HepG2 (cell line): ENCODE measurements around the gene HDHD3. TPM values are rescaled to one million over a fixed set of nuclear protein-coding genes. Genes with fewer than 3 reads are reported as not detected.

Experiments
- ADNP ChIP-seq: sonication (generic); formaldehyde crosslinking; IDR thresholded peaks from 2 replicates; pipeline ENCODE4 v1.4.0; 2020; ENCODE audit warnings: missing genetic modification reagents
- ARNT2 ChIP-seq: sonication (generic); formaldehyde crosslinking; IDR thresholded peaks from 2 replicates; pipeline ENCODE4 v1.8.0; 2022; ENCODE audit warnings: mild to moderate bottlenecking, low read depth, missing genetic modification reagents, moderate library complexity
- ATF7 ChIP-seq, 2 experiments: fragments of 450-650 bp in 1 of 2; sonication (generic) in 1 of 2; formaldehyde crosslinking in 1 of 2; IDR thresholded peaks; 2 replicates each; pipeline versions ENCODE4 v1.4.0 to v1.6.1; 2016 to 2020; ENCODE audit warnings: antibody characterized with exemption in 1 of 2, mild to moderate bottlenecking in 1 of 2, missing genetic modification reagents in 1 of 2
- FOXK2 ChIP-seq: fragments of 450-650 bp; IDR thresholded peaks from 2 replicates; pipeline ENCODE4 v1.6.1; 2016
- HMG20A ChIP-seq: IDR thresholded peaks from 2 replicates; pipeline ENCODE4 v1.6.1; 2016; ENCODE audit warnings: borderline replicate concordance
- KDM1A ChIP-seq: IDR thresholded peaks from 2 replicates; pipeline ENCODE4 v1.6.1; 2016; ENCODE audit warnings: missing compliant biosample characterization
- RFX5 ChIP-seq: IDR thresholded peaks from 2 replicates; pipeline ENCODE4 v1.6.1; 2011; ENCODE audit warnings: low read depth, low read length, improper control_type of control experiment
- SAFB2 ChIP-seq: sonication (generic); formaldehyde crosslinking; IDR thresholded peaks from 2 replicates; pipeline ENCODE4 v1.5.1; 2020; ENCODE audit warnings: missing genetic modification reagents, low read depth, mild to moderate bottlenecking, borderline replicate concordance
- SMYD3 ChIP-seq: sonication (generic); formaldehyde crosslinking; IDR thresholded peaks from 2 replicates; pipeline ENCODE4 v1.8.1; 2023; ENCODE audit warnings: mild to moderate bottlenecking, missing genetic modification reagents
- TEAD2 ChIP-seq: sonication (generic); formaldehyde crosslinking; IDR thresholded peaks from 2 replicates; pipeline ENCODE4 v1.9.0; 2021; ENCODE audit warnings: missing genetic modification reagents
- ZBTB1 ChIP-seq: sonication (generic); formaldehyde crosslinking; IDR thresholded peaks from 2 replicates; pipeline ENCODE4 v1.4.0; 2020; ENCODE audit warnings: missing genetic modification reagents, borderline replicate concordance
- ZFP36L2 ChIP-seq: sonication (generic); formaldehyde crosslinking; IDR thresholded peaks from 2 replicates; pipeline ENCODE4 v1.4.0; 2020; ENCODE audit warnings: missing genetic modification reagents
- ZFP90 ChIP-seq: sonication (generic); formaldehyde crosslinking; IDR thresholded peaks from 2 replicates; pipeline ENCODE4 v1.8.0; 2022; ENCODE audit warnings: missing genetic modification reagents, mild to moderate bottlenecking, inconsistent platforms, borderline replicate concordance
- ZFX ChIP-seq: sonication (generic); formaldehyde crosslinking; IDR thresholded peaks from 2 replicates; pipeline ENCODE4 v1.4.0; 2020; ENCODE audit warnings: mild to moderate bottlenecking, low read depth, missing genetic modification reagents, moderate library complexity
- ZNF557 ChIP-seq: sonication (generic); formaldehyde crosslinking; IDR thresholded peaks from 2 replicates; pipeline ENCODE4 v1.4.0; 2020; ENCODE audit warnings: missing genetic modification reagents
- ZNF563 ChIP-seq: sonication (generic); formaldehyde crosslinking; IDR thresholded peaks from 2 replicates; pipeline ENCODE4 v1.8.0; 2022; ENCODE audit warnings: mild to moderate bottlenecking, moderate library complexity, missing genetic modification reagents
- ZNF761 ChIP-seq: sonication (generic); formaldehyde crosslinking; conservative IDR thresholded peaks from 2 replicates; pipeline ENCODE4 v1.4.0; 2020; ENCODE audit warnings: mild to moderate bottlenecking, missing genetic modification reagents
- ZNF766 ChIP-seq: sonication (generic); formaldehyde crosslinking; IDR thresholded peaks from 2 replicates; pipeline ENCODE4 v1.5.0; 2020; ENCODE audit warnings: missing genetic modification reagents, borderline replicate concordance
- ZNF790 ChIP-seq: sonication (generic); formaldehyde crosslinking; IDR thresholded peaks from 2 replicates; pipeline ENCODE4 v1.8.0; 2022; ENCODE audit warnings: missing genetic modification reagents, mild to moderate bottlenecking, borderline replicate concordance
- ZNF816 ChIP-seq: sonication (generic); formaldehyde crosslinking; IDR thresholded peaks from 2 replicates; pipeline ENCODE4 v1.8.0; 2022; ENCODE audit warnings: missing genetic modification reagents, mild to moderate bottlenecking, borderline replicate concordance
- ZSCAN22 ChIP-seq: sonication (generic); formaldehyde crosslinking; IDR thresholded peaks from 2 replicates; pipeline ENCODE4 v1.4.0; 2020; ENCODE audit warnings: mild to moderate bottlenecking, missing genetic modification reagents
- polyA plus RNA-seq, 8 experiments: library from polyadenylated mRNA; depleted of rRNA in 3 of 8; stranded (reverse) in 7 of 8; unstranded in 1 of 8; fragments of >200 nt; fragmentation: Illumina TruSeq in 4 of 8; extraction: Trizol in 4 of 8; gene quantifications; 2 replicates each; pipeline versions ENCODE4 v1.2.1 to v1.2.3, GENCODE V29; 2011 to 2016; ENCODE audit warnings: low read depth in 4 of 8, missing spikeins in 1 of 8, mixed read lengths in 1 of 8; ENCODE audit not compliant: insufficient read depth in 1 of 8
- total RNA-seq, 5 experiments: library from RNA; depleted of rRNA; stranded (reverse); fragments of >200 nt; fragmentation: Illumina TruSeq; extraction: Trizol; gene quantifications; 2 replicates each; pipeline ENCODE4 v1.2.3, GENCODE V29; 2016; ENCODE audit warnings: low read depth in 1 of 5
- TF ChIP-seq, protein P1 (sequence below): sonication (generic); formaldehyde crosslinking; IDR thresholded peaks from 2 replicates; pipeline ENCODE4 v1.4.0; 2020; ENCODE audit warnings: missing genetic modification reagents, mild to moderate bottlenecking, borderline replicate concordance
- TF ChIP-seq, protein P2 (sequence below), 2 experiments: IDR thresholded peaks; 2 replicates each; pipeline ENCODE4 v1.6.1; 2011 to 2012; ENCODE audit warnings: low read length in 2 of 2, borderline replicate concordance in 1 of 2, low read depth in 1 of 2, mild to moderate bottlenecking in 1 of 2, moderate library complexity in 1 of 2
- TF ChIP-seq, protein P3 (sequence below): IDR thresholded peaks from 2 replicates; pipeline ENCODE4 v1.6.1; 2016; ENCODE audit warnings: low read depth, borderline replicate concordance

HDHD3 gene
- total and polyA plus RNA-seq, 2 of the 13 experiments (the other 11 are each of a cell fraction or from before 2014, with no cell fraction given): 23.1 to 38.5 TPM

DNA sequence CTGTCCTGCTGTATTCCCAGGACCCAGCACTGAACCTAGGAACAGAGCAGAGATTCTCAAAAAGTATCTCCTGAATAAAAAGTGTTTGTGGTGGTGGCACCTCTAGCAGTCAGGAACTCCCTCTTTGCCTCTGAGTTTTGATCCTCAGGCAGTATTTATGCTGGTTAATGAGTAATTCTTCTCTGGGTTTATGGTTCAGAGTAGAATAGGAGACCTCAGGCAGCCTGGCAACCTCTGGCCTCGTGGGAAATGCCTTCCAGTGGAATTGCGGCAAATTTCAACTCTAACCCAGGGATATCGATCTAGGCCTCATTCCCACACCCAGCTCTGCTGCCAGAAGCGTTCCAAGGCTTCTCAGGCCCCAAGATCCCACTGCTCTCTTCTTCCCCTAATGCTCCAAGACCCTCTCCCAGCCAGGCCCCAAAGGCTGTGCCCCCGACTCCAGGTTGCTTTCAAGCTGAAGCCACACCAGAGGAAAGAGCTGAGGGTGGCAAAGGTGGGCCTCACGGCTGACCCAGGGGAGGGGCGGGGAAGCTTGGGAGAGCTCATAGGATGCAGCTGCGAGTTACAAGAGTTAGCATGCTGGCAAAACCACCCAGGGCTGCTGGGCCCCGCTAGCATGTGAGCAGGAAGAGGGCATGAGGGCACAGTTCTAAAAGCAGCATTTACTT lies 10.9 kb upstream of the HDHD3 start (continued):
- TF ChIP-seq RFX5: no peak
- TF ChIP-seq ZNF790 (CRISPR knock-in tag): no peak
- TF ChIP-seq ARNT2 (CRISPR knock-in tag): no peak
- TF ChIP-seq ZNF766 (CRISPR knock-in tag): no peak
- no peak for TF ChIP-seq ADNP (CRISPR knock-in tag)
- TF ChIP-seq KDM1A (CRISPR knock-in tag): no peak
- TF ChIP-seq, protein P1, sequence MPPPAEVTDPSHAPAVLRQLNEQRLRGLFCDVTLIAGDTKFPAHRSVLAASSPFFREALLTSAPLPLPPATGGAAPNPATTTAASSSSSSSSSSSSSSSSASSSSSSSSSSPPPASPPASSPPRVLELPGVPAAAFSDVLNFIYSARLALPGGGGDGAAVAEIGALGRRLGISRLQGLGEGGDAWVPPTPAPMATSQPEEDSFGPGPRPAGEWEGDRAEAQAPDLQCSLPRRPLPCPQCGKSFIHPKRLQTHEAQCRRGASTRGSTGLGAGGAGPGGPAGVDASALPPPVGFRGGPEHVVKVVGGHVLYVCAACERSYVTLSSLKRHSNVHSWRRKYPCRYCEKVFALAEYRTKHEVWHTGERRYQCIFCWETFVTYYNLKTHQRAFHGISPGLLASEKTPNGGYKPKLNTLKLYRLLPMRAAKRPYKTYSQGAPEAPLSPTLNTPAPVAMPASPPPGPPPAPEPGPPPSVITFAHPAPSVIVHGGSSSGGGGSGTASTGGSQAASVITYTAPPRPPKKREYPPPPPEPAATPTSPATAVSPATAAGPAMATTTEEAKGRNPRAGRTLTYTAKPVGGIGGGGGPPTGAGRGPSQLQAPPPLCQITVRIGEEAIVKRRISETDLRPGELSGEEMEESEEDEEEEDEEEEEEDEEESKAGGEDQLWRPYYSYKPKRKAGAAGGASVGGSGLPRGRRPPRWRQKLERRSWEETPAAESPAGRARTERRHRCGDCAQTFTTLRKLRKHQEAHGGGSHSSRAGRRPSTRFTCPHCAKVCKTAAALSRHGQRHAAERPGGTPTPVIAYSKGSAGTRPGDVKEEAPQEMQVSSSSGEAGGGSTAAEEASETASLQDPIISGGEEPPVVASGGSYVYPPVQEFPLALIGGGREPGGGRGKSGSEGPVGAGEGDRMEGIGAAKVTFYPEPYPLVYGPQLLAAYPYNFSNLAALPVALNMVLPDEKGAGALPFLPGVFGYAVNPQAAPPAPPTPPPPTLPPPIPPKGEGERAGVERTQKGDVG (CRISPR knock-in tag): 0 out of 2 replicates have a peak, but pooled peaks have one; percentile 16
- TF ChIP-seq, protein P2, sequence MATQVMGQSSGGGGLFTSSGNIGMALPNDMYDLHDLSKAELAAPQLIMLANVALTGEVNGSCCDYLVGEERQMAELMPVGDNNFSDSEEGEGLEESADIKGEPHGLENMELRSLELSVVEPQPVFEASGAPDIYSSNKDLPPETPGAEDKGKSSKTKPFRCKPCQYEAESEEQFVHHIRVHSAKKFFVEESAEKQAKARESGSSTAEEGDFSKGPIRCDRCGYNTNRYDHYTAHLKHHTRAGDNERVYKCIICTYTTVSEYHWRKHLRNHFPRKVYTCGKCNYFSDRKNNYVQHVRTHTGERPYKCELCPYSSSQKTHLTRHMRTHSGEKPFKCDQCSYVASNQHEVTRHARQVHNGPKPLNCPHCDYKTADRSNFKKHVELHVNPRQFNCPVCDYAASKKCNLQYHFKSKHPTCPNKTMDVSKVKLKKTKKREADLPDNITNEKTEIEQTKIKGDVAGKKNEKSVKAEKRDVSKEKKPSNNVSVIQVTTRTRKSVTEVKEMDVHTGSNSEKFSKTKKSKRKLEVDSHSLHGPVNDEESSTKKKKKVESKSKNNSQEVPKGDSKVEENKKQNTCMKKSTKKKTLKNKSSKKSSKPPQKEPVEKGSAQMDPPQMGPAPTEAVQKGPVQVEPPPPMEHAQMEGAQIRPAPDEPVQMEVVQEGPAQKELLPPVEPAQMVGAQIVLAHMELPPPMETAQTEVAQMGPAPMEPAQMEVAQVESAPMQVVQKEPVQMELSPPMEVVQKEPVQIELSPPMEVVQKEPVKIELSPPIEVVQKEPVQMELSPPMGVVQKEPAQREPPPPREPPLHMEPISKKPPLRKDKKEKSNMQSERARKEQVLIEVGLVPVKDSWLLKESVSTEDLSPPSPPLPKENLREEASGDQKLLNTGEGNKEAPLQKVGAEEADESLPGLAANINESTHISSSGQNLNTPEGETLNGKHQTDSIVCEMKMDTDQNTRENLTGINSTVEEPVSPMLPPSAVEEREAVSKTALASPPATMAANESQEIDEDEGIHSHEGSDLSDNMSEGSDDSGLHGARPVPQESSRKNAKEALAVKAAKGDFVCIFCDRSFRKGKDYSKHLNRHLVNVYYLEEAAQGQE (IDR thresholded peaks at IDR 0.05; ENCODE audit: borderline replicate concordance in 1 of 2, low read depth in 1 of 2, low read length in 2 of 2): peak in 1 of 2 experiments; percentile 66; a peak in 1 of 4 replicates
- TF ChIP-seq ZBTB1 (CRISPR knock-in tag): no peak
- TF ChIP-seq SMYD3 (CRISPR knock-in tag): 0 out of 2 replicates have a peak, but pooled peaks have one; percentile 23
- peak; percentile 67; the same call in 1 of the 2 replicates for TF ChIP-seq ZFP90
- TF ChIP-seq ZFX (CRISPR knock-in tag): peak; percentile 92
- TF ChIP-seq ZSCAN22 (CRISPR knock-in tag): no peak
- no peak for TF ChIP-seq TEAD2 (CRISPR knock-in tag)
- 0 out of 2 replicates have a peak, but pooled peaks have one; percentile 52 for TF ChIP-seq ZNF563 (CRISPR knock-in tag)
- no peak for TF ChIP-seq ZNF816 (CRISPR knock-in tag)
- no peak for TF ChIP-seq ZNF761
- TF ChIP-seq, protein P3, sequence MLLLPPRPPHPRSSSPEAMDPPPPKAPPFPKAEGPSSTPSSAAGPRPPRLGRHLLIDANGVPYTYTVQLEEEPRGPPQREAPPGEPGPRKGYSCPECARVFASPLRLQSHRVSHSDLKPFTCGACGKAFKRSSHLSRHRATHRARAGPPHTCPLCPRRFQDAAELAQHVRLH (CRISPR knock-in tag): peak; percentile 69; the same call in 1 of the 2 replicates
- TF ChIP-seq SAFB2 (CRISPR knock-in tag): no peak
- peak; percentile 55 for TF ChIP-seq HMG20A (CRISPR knock-in tag)
- TF ChIP-seq ZFP36L2 (CRISPR knock-in tag): no peak
- no peak for TF ChIP-seq ATF7 (IDR thresholded peaks at IDR 0.05)
- no peak; the same call in 1 of the 2 replicates for TF ChIP-seq ATF7 (CRISPR knock-in tag; IDR thresholded peaks at IDR 0.05)
- TF ChIP-seq FOXK2: no peak
- no peak for TF ChIP-seq ZNF557 (CRISPR knock-in tag)
